Measurements from ENCODE around the gene TNFRSF11A.

DNA sequence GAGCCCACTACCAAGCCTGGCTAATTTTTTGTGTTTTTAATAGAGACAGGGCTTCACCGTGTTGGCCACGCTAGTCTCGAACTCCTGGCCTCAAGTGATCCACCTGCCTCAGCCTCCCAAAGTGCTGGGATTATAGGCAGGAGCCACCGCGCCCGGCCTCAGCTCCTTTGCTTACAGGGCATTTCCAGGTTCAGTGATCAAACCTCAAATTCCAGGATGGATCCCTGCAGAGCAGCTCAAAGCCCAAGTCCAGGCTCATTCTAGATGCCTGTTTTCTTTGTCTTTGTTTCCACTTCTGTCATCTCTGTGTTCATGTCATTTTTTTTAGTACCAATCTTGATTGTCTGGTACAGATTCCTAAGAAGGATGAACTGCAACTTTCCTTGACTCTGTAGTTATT lies 41.9 kb downstream of the TNFRSF11A start:
- TF ChIP-seq, protein P1, sequence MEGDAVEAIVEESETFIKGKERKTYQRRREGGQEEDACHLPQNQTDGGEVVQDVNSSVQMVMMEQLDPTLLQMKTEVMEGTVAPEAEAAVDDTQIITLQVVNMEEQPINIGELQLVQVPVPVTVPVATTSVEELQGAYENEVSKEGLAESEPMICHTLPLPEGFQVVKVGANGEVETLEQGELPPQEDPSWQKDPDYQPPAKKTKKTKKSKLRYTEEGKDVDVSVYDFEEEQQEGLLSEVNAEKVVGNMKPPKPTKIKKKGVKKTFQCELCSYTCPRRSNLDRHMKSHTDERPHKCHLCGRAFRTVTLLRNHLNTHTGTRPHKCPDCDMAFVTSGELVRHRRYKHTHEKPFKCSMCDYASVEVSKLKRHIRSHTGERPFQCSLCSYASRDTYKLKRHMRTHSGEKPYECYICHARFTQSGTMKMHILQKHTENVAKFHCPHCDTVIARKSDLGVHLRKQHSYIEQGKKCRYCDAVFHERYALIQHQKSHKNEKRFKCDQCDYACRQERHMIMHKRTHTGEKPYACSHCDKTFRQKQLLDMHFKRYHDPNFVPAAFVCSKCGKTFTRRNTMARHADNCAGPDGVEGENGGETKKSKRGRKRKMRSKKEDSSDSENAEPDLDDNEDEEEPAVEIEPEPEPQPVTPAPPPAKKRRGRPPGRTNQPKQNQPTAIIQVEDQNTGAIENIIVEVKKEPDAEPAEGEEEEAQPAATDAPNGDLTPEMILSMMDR (IDR thresholded peaks at IDR 0.05) = no peak
- TF ChIP-seq ZFX (IDR thresholded peaks at IDR 0.05; ENCODE audit: borderline replicate concordance) = no peak

Data from 22Rv1 (cell line).